Gastrocnemius medialis (tissue), 4 donors: ENCODE results near the gene DFFA. TPM values are rescaled to one million over a fixed set of nuclear protein-coding genes. Genes with fewer than 3 reads are reported as not detected.

ENCODE experiments used
- ATAC-seq, 2 donors: fragments of 150-250 bp; one replicate each; pipeline ENCODE4 v1.9.1; 2016
- DNase-seq, 2 donors: peaks; one replicate each; pipeline ENCODE4 v3.0.0-alpha.2; 2019
- H3K27ac ChIP-seq, 4 donors: fragments of 200-600 bp; sonication (generic); 1 replicate in 1 of 4; 2 replicates in 3 of 4; pipeline ENCODE4 v1.5.1; 2016 to 2018; ENCODE audit warnings: mild to moderate bottlenecking in 2 of 4, moderate library complexity in 1 of 4
- H3K27me3 ChIP-seq, 3 donors: fragments of 200-600 bp; sonication (generic) in 2 of 3; 1 replicate in 1 of 3; 2 replicates in 2 of 3; pipeline versions ENCODE4 v1.5.1 to v1.6.0; 2016 to 2019; ENCODE audit warnings: mild to moderate bottlenecking in 1 of 3, moderate library complexity in 1 of 3
- H3K36me3 ChIP-seq, 2 donors: fragments of 200-600 bp; sonication (generic) in 1 of 2; one replicate each; pipeline ENCODE4 v1.5.1; 2017 to 2018
- H3K4me1 ChIP-seq, 2 donors: fragments of 200-600 bp; sonication (generic) in 1 of 2; one replicate each; pipeline ENCODE4 v1.5.1; 2016 to 2017; ENCODE audit warnings: mild to moderate bottlenecking in 2 of 2
- H3K4me3 ChIP-seq, 4 donors: fragments of 200-600 bp; sonication (generic) in 3 of 4; 1 replicate in 1 of 4; 2 replicates in 3 of 4; pipeline ENCODE4 v1.5.1; 2016 to 2019; ENCODE audit warnings: mild to moderate bottlenecking in 2 of 4
- H3K9me3 ChIP-seq, 3 donors: fragments of 200-600 bp; sonication (generic) in 2 of 3; 1 replicate in 1 of 3; 2 replicates in 2 of 3; pipeline ENCODE4 v1.5.1; 2016 to 2019
- CTCF ChIP-seq, 5 experiments: fragments of 450-650 bp in 3 of 5; fragments of 200-600 bp in 2 of 5; sonication (generic) in 2 of 5; IDR thresholded peaks in 4 of 5; conservative IDR thresholded peaks in 1 of 5; 1 replicate in 4 of 5; 2 replicates in 1 of 5; pipeline ENCODE4 v1.5.1; 2016 to 2019; ENCODE audit warnings: antibody characterized with exemption in 5 of 5, mild to moderate bottlenecking in 3 of 5, moderate library complexity in 3 of 5
- POLR2A ChIP-seq, 2 donors: fragments of 450-650 bp; IDR thresholded peaks; one replicate each; pipeline ENCODE4 v1.6.1; 2017; ENCODE audit warnings: antibody characterized with exemption in 2 of 2, mild to moderate bottlenecking in 2 of 2, moderate library complexity in 2 of 2
- in situ Hi-C, 4 donors: fragments of 200-750 bp; cut with MboI; loops; one replicate each; pipeline versions ENCODE4 v1.15.0 to v1.8.0; 2017; ENCODE audit warnings: low sequenced_read_pairs in 4 of 4
- intact Hi-C: fragments of 100-400 bp; cut with DNase I; formaldehyde crosslinking; loops from one replicate; pipeline ENCODE4 v1.15.1; 2023; ENCODE audit warnings: low total_unique reads
- total RNA-seq, 4 donors: library from RNA; depleted of rRNA; stranded (reverse); fragments of >200 nt; gene quantifications; one replicate each; pipeline versions ENCODE4 v1.1.0 to v1.2.3, GENCODE V29; 2016

DFFA gene
- total RNA-seq, 4 donors from 2014 or later = 13.8 to 15.6 (median 14.5) TPM

DNA sequence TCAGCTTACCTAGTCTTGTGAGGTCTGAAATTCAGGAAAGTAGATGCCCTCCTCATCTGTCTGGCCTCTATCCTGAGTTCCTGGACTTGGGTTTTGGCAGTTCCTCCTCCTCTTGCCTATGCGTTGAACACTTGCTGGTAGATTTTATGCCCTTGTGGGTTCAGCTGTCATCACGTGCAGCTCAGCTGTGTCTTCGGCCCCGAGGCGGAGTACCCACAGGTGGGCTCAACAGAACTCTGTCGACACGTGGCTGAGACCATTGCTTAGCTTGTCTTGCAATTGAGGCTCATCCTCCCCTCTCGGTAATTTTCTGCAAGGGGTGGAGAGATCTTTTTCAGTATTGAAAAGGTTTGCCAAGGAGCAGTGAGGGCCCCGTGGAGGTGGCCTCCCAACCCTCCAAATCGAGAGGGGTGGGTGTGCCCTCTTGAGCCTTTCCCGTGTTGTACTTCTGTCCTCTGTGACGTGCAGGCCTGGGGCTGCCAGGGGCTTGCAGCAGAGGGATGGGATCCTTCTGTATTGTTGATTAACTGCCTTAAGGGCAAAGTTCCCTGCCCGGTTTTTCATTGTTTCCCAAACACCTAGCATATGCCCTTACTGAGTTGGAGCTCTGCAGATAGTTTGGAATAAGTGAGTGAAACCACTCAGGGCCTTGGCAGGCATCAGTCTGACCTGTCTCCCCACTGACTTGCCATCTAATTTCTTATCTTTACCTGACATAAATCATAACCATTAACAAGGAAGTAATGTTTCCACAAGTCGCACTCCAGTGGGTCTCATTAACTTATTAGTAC, 39.2 kb downstream of the DFFA start:
- Histone ChIP-seq H3K4me1 (peaks cover 8 to 14% of the 10 kb centered on the region in 2 donors), H3K9me3 (no peaks in the 10 kb centered on the region), H3K36me3 (no peaks in the 10 kb centered on the region), H3K4me3 (no peak overlapping the region), H3K27me3 (no peaks in the 10 kb centered on the region), H3K27ac (no peak overlapping the region)
- DNase-seq (no peak), ATAC-seq (no peak)
- in situ Hi-C loops = loop anchor here in 1 of 4 donors (25.0 kb wide), 1 partner anchor 796 kb away; no protein-coding TSS in a partner anchor
- TF ChIP-seq CTCF (IDR thresholded peaks at IDR 0.05 in 4 of 5, conservative IDR thresholded peaks at IDR 0.05 in 1 of 5) (no peak), POLR2A (IDR thresholded peaks at IDR 0.05) (no peak)
- intact Hi-C loops = no loop called here

GRCh38 chr1:10431070-10431730, 41.1 kb downstream of the DFFA start:
- Histone ChIP-seq H3K4me3 (peak overlapping the region; percentile 69 to 90 (median 85)), H3K27ac (peak overlapping the region; percentile 25 to 77 (median 68)), H3K27me3 (no peaks in the 10 kb centered on the region), H3K9me3 (no peaks in the 10 kb centered on the region), H3K36me3 (no peaks in the 10 kb centered on the region), H3K4me1 (peaks cover 8 to 14% of the 10 kb centered on the region in 2 donors)
- in situ Hi-C loops = loop anchor here in 1 of 4 donors (25.0 kb wide), 1 partner anchor 794 kb away; no protein-coding TSS in a partner anchor
- peak in 1 of 2 donors; percentile 10 for ATAC-seq
- no peak for TF ChIP-seq CTCF (IDR thresholded peaks at IDR 0.05 in 4 of 5, conservative IDR thresholded peaks at IDR 0.05 in 1 of 5)
- TF ChIP-seq POLR2A (IDR thresholded peaks at IDR 0.05) = no peak
- intact Hi-C loops = loop anchor here (2.0 kb wide), 3 partner anchors 32 to 220 kb away; partner anchors contain the start of genes DFFA, KIF1B and PGD
- no peak for DNase-seq

GRCh38 chr1:10430216-10431069, 41.9 kb downstream of the DFFA start, which contains the start of gene CENPS:
CENPS (plus strand) TSS chr1:10430433; CDS start chr1:10430518, 85 bp downstream.
- no peaks in the 10 kb centered on the region for H3K27me3 ChIP-seq
- DNase-seq = peak; percentile 68 to 79
- peaks cover 8 to 14% of the 10 kb centered on the region in 2 donors for H3K4me1 ChIP-seq
- peak; percentile 89 to 100 (median 98) for TF ChIP-seq CTCF (IDR thresholded peaks at IDR 0.05 in 4 of 5, conservative IDR thresholded peaks at IDR 0.05 in 1 of 5)
- TF ChIP-seq POLR2A (IDR thresholded peaks at IDR 0.05) = peak in 1 of 2 donors; percentile 20
- ATAC-seq = peak; percentile 92 to 93
- intact Hi-C loops (loop anchor here (2.0 kb wide), 3 partner anchors 32 to 220 kb away; partner anchors contain the start of genes DFFA, KIF1B and PGD), in situ Hi-C loops (loop anchor here in 1 of 4 donors (25.0 kb wide), 1 partner anchor 793 kb away; no protein-coding TSS in a partner anchor)
- peak within 1 kb of the TSS; percentile 25 to 77 (median 68) for H3K27ac ChIP-seq
- peak within 1 kb of the TSS; percentile 69 to 90 (median 85) for H3K4me3 ChIP-seq
- H3K36me3 ChIP-seq = no peaks in the 10 kb centered on the region
- H3K9me3 ChIP-seq = no peaks in the 10 kb centered on the region

GRCh38 chr1:10429868-10430215, 42.5 kb downstream of the DFFA start:
- no peaks in the 10 kb centered on the region for H3K36me3 ChIP-seq
- H3K4me1 ChIP-seq = peaks cover 8 to 14% of the 10 kb centered on the region in 2 donors
- in situ Hi-C loops (loop anchor here in 3 of 4 donors (5.0 to 25.0 kb wide), 3 partner anchors 55 to 793 kb away; no protein-coding TSS in a partner anchor), intact Hi-C loops (loop anchor here (2.0 kb wide), 4 partner anchors 31 to 219 kb away; partner anchors contain the start of genes DFFA, KIF1B and PGD)
- no peak for TF ChIP-seq CTCF (IDR thresholded peaks at IDR 0.05 in 4 of 5, conservative IDR thresholded peaks at IDR 0.05 in 1 of 5)
- TF ChIP-seq POLR2A (IDR thresholded peaks at IDR 0.05) = no peak
- no peaks in the 10 kb centered on the region for H3K9me3 ChIP-seq
- peak overlapping the region in 3 of 4 donors; percentile 25 to 77 (median 64) for H3K27ac ChIP-seq
- DNase-seq = no peak
- H3K4me3 ChIP-seq = peak overlapping the region; percentile 69 to 90 (median 85)
- ATAC-seq = peak in 1 of 2 donors; percentile 2
- H3K27me3 ChIP-seq = no peaks in the 10 kb centered on the region
